SKM-1 treated with dmso at 0.1 percent for 144 hours (cell line): ENCODE measurements around the gene ARHGAP45.

Experiments
- DNase-seq: peaks from one replicate; lab custom pipeline; 2025; ENCODE audit not compliant: unreplicated experiment; lab: John Stamatoyannopoulos, UW

The ARHGAP45 gene

GRCh38 chr19:1039646-1040475 lies 27.1 kb upstream of the ARHGAP45 start, which contains the start of gene ABCA7:
TSS of gene ABCA7 (plus strand) at chr19:1040107. CDS start at chr19:1041362, 1,255 bp downstream.
- DNase-seq = peak; percentile 93

GRCh38 chr19:1040476-1041271 lies 26.3 kb upstream of the ARHGAP45 start:
- peak; percentile 60 for DNase-seq

DNA sequence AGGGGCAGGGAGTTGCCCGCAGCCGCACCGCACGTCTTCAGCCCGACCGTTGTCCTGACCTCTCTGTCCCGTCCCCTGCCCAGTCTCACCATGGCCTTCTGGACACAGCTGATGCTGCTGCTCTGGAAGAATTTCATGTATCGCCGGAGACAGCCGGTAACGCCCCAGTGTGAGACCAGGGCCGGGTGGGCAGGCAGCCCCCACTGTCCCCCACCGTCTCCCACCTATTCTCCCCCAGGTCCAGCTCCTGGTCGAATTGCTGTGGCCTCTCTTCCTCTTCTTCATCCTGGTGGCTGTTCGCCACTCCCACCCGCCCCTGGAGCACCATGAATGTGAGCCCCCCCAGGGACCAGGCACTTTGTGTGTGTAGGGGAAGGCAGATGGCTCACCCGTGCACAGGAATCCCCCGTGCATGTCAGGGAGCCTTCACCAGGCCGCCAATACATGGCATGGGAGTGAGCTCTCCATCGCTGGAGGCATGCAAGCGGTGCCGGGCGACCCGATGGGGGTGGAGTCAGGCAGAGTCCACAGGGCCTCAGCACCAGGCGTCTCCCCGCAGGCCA lies 25.6 kb upstream of the ARHGAP45 start:
- no peak for DNase-seq

- DNase-seq = no peak
These were observed 24.9 kb upstream of the ARHGAP45 start for GRCh38 chr19:1041835-1042685.

DNA sequence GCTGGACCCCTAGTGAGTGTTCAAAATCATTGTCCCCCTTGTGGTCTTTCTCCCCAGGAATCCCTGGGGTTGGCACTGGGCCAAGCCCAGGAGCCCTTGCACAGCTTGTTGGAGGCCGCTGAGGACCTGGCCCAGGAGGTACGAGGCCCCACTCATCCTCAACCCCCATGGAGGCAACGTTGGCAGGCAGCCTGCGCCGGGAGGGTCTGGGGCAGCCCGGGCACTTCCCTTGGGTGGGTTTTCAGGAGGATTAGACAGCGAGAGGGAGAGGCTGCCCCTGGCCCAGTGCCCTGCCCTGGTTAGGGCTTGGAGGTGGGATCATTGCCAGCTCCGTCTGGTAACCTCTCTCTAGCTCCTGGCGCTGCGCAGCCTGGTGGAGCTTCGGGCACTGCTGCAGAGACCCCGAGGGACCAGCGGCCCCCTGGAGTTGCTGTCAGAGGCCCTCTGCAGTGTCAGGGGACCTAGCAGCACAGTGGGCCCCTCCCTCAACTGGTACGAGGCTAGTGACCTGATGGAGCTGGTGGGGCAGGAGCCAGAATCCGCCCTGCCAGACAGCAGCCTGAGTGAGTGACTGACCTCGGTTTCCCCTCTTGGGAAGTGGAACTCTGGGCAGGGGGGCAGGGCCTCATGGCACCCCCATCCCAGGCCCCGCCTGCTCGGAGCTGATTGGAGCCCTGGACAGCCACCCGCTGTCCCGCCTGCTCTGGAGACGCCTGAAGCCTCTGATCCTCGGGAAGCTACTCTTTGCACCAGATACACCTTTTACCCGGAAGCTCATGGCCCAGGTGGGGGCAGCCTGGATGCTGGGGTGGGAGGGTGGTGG lies 24.1 kb upstream of the ARHGAP45 start:
- no peak for DNase-seq

- peak; percentile 78 for DNase-seq
These were observed 21.7 kb upstream of the ARHGAP45 start for GRCh38 chr19:1045247-1045603.

DNA sequence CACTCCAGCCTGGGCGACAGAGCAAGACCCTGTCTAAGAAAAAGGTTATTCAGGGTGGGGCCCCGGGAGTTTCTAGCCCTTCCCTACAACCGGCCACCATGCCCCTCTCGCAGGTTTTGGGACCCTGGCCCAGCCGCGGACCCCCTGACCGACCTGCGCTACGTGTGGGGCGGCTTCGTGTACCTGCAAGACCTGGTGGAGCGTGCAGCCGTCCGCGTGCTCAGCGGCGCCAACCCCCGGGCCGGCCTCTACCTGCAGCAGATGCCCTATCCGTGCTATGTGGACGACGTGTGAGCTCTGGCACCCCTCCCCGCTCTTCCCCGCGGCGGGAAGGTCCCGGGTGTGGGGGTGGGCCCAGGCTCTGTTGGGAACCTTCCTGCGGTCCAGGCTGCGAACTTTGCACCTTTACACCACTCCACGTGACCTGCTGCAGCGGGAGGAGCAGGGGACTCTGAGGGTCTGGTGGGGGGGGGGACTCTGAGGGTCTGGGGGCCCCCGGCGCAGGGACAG lies 20.8 kb upstream of the ARHGAP45 start:
- no peak for DNase-seq

DNA sequence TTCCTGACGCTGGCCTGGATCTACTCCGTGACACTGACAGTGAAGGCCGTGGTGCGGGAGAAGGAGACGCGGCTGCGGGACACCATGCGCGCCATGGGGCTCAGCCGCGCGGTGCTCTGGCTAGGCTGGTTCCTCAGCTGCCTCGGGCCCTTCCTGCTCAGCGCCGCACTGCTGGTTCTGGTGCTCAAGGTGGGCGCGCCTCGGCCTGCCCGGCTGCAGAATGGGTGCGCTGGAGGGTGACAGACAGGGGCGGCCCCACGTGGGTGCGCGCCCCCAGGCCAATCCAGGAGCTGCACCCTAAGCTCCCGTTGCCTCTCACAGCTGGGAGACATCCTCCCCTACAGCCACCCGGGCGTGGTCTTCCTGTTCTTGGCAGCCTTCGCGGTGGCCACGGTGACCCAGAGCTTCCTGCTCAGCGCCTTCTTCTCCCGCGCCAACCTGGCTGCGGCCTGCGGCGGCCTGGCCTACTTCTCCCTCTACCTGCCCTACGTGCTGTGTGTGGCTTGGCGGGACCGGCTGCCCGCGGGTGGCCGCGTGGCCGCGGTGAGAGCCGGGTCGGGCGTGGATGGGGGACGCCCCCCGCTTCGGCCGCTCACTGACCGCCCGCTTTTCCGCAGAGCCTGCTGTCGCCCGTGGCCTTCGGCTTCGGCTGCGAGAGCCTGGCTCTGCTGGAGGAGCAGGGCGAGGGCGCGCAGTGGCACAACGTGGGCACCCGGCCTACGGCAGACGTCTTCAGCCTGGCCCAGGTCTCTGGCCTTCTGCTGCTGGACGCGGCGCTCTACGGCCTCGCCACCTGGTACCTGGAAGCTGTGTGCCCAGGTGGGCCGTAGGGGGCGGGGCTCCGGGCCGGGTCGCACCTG lies 19.9 kb upstream of the ARHGAP45 start:
- DNase-seq = no peak

- no peak for DNase-seq
These were observed 19.2 kb upstream of the ARHGAP45 start for GRCh38 chr19:1047696-1048147.

DNA sequence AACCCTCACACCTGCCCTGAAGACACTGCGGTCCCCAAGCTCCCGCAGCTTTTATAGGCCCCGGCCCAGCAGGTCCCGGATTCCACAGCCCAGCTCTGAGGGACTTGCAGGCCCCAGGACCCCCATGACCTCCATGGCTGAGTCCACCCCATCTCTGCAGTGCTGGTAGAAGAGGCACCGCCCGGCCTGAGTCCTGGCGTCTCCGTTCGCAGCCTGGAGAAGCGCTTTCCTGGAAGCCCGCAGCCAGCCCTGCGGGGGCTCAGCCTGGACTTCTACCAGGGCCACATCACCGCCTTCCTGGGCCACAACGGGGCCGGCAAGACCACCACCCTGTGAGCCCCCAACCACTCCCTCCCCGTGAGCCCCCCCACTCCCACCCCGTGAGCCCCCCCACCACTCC lies 17.9 kb upstream of the ARHGAP45 start:
- no peak for DNase-seq

GRCh38 chr19:1049800-1050199 lies 17.2 kb upstream of the ARHGAP45 start:
- DNase-seq = no peak

DNA sequence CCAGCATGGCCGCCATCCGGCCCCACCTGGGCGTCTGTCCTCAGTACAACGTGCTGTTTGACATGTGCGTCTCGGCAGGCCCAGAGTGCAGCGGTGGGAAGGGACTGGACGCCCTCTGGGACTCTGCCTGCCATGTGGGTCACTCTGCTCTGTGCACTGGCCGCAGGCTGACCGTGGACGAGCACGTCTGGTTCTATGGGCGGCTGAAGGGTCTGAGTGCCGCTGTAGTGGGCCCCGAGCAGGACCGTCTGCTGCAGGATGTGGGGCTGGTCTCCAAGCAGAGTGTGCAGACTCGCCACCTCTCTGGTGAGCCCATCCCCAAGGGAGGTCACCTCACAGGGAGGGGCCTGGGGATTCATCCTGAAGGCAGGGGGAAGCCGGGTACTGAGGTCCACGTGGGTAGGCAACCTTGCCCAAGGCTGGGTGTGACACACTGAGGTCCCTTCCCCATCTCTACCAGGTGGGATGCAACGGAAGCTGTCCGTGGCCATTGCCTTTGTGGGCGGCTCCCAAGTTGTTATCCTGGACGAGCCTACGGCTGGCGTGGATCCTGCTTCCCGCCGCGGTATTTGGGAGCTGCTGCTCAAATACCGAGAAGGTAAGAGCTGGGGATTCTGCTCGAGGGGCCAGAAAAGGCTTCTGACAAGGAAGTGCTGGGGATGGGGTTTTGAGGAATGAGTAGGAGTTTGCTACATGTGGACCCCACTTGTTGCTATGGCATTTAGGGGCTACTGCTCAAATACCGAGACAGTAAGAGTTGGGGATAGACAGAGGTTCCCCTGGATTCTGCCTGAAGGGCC lies 15.8 kb upstream of the ARHGAP45 start:
- no peak for DNase-seq

GRCh38 chr19:1051791-1052190 lies 15.2 kb upstream of the ARHGAP45 start:
- no peak for DNase-seq

DNA sequence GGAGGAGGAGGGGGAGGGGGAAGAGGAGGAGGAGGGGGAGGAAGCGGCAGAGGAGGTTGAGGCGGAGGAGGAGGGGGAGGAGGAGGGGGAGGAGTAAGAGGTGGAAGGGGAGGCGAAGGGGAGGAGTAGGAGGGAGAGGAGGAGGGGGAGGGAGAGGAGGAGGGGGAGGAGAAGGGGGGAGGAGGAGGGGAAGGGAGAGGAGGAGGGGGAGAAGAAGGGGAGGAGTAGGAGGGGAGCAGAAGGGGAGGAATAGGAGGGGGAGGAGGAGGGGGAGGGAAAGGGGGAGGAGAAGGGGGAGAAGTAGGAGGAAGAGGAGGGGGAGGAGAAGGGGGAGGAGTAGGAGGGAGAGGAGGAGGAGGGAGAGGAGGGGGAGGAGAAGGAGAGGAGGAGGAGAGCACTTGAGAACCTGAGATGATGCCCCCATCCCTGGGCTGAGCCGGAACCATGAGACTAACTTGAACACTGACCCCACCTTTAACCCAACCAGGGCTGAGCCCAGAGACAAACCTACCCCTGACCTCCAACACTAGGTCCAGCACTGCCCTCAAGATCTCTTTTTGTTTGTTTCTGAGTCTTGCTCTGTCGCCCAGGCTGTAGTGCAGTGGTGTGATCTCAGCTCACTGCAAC lies 14.5 kb upstream of the ARHGAP45 start:
- DNase-seq = no peak

DNA sequence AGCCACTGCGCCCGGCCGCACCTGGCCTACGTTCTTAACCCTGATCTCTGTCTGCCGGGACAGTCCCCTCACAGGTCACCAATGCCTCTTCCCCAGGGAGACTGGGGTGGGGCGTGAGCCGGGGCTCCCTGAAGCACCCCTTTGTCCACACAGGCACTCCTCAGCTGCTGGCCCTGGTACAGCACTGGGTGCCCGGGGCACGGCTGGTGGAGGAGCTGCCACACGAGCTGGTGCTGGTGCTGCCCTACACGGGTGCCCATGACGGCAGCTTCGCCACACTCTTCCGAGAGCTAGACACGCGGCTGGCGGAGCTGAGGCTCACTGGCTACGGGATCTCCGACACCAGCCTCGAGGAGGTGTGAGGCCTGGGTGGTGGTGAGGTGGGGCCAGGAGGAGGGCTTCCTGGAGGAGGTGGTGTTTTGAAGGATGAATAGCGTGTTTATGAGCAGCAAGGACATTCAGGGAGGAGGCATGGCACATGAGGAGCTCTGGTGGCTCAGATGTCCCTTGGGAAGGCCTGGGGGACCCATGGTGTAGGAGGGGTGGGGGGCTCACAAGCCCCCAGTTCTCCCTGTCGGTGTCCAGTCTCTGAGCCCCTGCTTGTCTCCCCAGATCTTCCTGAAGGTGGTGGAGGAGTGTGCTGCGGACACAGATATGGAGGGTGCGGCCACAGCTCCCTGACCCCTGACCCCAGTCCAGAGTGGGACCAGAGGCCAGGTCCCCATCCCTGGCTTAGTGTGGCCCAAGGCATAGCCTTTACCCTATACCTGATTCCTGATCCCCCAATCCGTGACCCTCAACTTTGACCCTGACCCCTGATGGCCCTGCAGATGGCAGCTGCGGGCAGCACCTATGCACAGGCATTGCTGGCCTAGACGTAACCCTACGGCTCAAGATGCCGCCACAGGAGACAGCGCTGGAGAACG lies 13.5 kb upstream of the ARHGAP45 start:
- no peak for DNase-seq
